Mucosa of rectum (tissue), 2 donors: Measurements from ENCODE around the gene PPRC1.
A peak's percentile ranks its signal among the peaks of the same experiment; 100 is the strongest.

Experiments
- H3K27ac ChIP-seq, 2 donors: one replicate each; pipeline ENCODE4 v1.7.0; 2013; ENCODE audit warnings: inconsistent platforms in 2 of 2, low read depth in 2 of 2, low read length in 2 of 2
- H3K27me3 ChIP-seq, 2 donors: one replicate each; pipeline ENCODE4 v1.7.0; 2013; ENCODE audit warnings: low read length in 2 of 2; ENCODE audit not compliant: control insufficient read depth in 2 of 2, insufficient read depth in 2 of 2
- H3K36me3 ChIP-seq, 2 donors: one replicate each; pipeline ENCODE4 v1.7.0; 2013; ENCODE audit warnings: low read length in 2 of 2; ENCODE audit not compliant: control insufficient read depth in 2 of 2, insufficient read depth in 2 of 2
- H3K4me1 ChIP-seq, 2 donors: one replicate each; pipeline ENCODE4 v1.7.0; 2013; ENCODE audit warnings: low read length in 2 of 2, mild to moderate bottlenecking in 1 of 2; ENCODE audit not compliant: control insufficient read depth in 2 of 2, insufficient read depth in 2 of 2
- H3K4me3 ChIP-seq, 2 donors: one replicate each; pipeline ENCODE4 v1.7.0; 2013; ENCODE audit warnings: low read length in 2 of 2
- H3K9ac ChIP-seq, 2 donors: one replicate each; pipeline ENCODE4 v1.7.0; 2013; ENCODE audit warnings: low read length in 2 of 2, low read depth in 1 of 2, mild to moderate bottlenecking in 1 of 2
- H3K9me3 ChIP-seq, 2 donors: one replicate each; pipeline ENCODE4 v1.7.0; 2013; ENCODE audit warnings: low read length in 2 of 2; ENCODE audit not compliant: control insufficient read depth in 2 of 2
- donor health status: healthy.
- donor health status: Normal muscosa, but diverticular disease.

PPRC1 gene

DNA sequence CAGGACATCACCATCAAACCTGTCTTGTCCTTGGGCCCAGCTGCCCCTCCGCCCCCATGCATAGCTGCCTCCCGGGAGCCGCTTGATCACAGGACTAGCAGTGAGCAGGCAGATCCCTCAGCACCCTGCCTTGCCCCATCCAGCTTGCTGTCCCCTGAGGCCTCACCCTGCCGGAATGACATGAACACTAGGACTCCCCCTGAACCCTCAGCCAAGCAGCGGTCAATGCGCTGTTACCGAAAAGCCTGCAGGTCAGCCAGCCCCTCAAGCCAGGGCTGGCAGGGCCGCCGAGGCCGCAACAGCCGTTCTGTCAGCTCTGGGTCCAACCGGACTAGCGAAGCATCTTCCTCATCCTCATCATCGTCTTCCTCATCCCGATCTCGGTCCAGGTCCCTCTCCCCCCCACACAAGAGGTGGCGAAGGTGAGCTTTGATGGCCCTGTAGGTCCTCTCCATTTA is 14.2 kb downstream of the PPRC1 start:
- Histone ChIP-seq H3K27ac (no peak overlapping the region), H3K27me3 (no peaks in the 10 kb centered on the region), H3K9ac (no peak overlapping the region), H3K9me3 (no peaks in the 10 kb centered on the region), H3K36me3 (peaks cover 44 to 49% of the 10 kb centered on the region in 2 donors), H3K4me3 (no peak overlapping the region), H3K4me1 (peaks cover 0 to 3% of the 10 kb centered on the region in 2 donors)

GRCh38 chr10:102147561-102147960 is 14.7 kb downstream of the PPRC1 start:
- Histone ChIP-seq H3K4me3 (no peak overlapping the region), H3K36me3 (peaks cover 44 to 49% of the 10 kb centered on the region in 2 donors), H3K9ac (no peak overlapping the region), H3K27ac (no peak overlapping the region), H3K4me1 (peaks cover 0 to 4% of the 10 kb centered on the region in 2 donors), H3K9me3 (no peaks in the 10 kb centered on the region), H3K27me3 (no peaks in the 10 kb centered on the region)

DNA sequence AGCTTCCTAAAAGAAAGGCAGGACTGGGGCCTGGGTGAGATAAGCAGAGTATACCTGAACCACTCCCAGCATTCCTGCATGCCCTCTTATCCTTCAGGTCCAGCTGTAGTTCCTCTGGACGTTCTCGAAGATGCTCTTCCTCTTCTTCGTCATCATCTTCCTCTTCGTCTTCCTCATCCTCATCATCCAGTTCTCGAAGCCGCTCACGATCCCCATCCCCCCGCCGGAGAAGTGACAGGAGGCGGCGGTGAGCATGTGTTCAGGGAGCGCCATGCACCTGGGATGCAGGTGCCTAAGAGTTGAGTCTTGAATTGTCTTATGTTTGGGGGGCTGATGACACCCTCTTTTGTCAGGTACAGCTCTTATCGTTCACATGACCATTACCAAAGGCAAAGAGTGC is 15.4 kb downstream of the PPRC1 start:
- H3K9me3 ChIP-seq, result no peaks in the 10 kb centered on the region
- H3K27ac ChIP-seq, result no peak overlapping the region
- H3K4me1 ChIP-seq, result peaks cover 6 to 11% of the 10 kb centered on the region in 2 donors
- no peak overlapping the region for H3K9ac ChIP-seq
- peaks cover 40 to 46% of the 10 kb centered on the region in 2 donors for H3K36me3 ChIP-seq
- no peak overlapping the region for H3K4me3 ChIP-seq
- no peaks in the 10 kb centered on the region for H3K27me3 ChIP-seq

DNA sequence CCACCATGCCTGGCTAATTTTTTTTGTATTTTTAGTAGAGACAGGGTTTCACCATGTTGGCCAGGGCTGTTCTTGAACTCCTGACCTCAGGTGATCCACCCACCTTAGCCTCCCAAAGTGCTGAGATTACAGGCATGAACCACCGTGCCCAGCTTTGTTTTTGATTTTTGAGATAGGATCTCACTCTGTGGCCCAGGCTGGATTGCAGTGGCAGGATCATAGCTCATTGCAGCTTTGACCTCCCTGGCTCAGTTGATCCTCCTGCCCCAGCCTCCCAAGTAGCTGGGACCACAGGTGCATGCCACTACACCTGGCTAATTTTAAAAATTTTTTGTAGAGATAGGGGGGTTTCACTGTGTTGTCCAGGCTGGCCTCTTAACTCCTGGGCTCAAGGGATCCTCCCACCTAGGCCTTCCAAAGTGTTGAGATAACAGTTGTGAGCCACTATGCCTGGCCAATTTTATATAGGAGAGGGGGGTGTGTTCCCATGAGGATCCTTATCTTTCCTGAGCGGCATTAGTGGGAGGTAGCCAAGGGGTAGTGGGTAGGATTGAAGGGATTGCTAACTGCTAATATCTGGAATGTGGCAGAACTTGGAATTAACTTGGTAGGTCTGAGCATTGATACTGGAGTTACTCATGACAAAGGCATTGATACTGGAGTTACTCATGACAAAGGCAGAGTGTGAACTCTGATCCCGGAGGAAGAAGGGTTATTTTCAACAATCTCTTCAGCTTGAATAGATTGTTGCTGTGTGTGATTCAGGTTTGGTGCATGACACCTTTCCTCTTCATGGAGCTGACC is 18.3 kb downstream of the PPRC1 start:
- Histone ChIP-seq H3K27ac (peak overlapping the region; percentile 72 to 92), H3K9me3 (no peaks in the 10 kb centered on the region), H3K9ac (peak overlapping the region; percentile 75 to 76), H3K36me3 (peaks cover 22 to 35% of the 10 kb centered on the region in 2 donors), H3K4me1 (peaks cover 9 to 13% of the 10 kb centered on the region in 2 donors), H3K27me3 (no peaks in the 10 kb centered on the region), H3K4me3 (peak overlapping the region; percentile 92 to 97)

DNA sequence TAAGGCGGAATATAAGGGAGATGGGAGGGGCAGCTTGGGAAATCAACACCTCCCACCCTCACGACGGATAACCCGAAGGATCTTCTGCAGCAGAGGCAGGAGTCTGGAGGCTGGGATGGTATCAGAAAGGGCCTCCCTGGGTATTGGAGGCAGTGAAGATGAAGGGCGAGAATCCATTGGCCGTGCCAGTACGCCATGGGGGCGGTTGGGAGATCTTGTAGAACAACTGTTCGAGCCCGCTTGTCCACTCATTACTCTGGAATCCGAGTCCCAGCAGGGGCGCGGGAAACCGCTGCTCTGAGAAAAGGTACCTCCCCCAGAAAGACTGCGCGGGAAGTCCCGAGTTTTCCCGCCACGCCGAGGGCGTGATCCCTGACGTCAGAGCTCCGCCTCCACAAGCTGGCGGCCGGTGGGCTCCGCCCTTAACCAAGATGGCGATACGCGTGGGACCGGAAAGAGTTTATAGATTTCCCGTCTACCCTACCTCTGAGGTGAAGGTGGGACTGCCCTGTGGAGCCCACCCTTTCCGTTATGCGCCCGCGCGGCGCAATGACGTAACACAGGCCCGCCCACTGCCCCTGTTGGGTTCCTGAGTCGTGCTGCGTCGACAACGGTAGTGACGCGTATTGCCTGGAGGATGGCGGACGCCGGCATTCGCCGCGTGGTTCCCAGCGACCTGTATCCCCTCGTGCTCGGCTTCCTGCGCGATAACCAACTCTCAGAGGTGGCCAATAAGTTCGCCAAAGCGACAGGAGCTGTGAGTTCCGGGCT is 19.1 kb downstream of the PPRC1 start, which contains the start of gene NOLC1:
NOLC1 (plus strand) TSS at position 616 of the 771 bp plus-strand sequence; CDS start at position 638, 22 bp downstream.
- no peaks in the 10 kb centered on the region for H3K27me3 ChIP-seq
- peak within 1 kb of the TSS; percentile 75 to 76 for H3K9ac ChIP-seq
- H3K27ac ChIP-seq, result peak within 1 kb of the TSS; percentile 72 to 92
- peak within 1 kb of the TSS; percentile 92 to 97 for H3K4me3 ChIP-seq
- H3K36me3 ChIP-seq, result peaks cover 20 to 35% of the 10 kb centered on the region in 2 donors
- no peaks in the 10 kb centered on the region for H3K9me3 ChIP-seq
- peaks cover 9 to 13% of the 10 kb centered on the region in 2 donors for H3K4me1 ChIP-seq

DNA sequence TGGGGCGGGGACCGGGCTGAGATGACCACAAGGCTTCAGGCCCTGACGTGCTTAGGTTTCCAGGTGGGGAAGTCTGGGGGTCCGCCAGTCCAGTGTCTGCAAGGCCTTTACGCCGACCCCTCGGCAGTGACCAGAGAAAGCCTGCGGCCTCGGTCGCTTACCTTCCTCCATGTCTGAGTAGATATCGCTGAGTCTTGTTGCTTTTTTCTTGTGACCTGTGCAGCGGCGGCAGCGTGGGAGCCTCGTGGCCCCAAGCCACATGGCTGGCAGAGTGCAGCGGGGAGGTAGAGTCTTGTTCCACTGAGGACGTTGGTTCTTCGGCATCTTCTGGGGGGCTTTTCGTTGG is 19.7 kb downstream of the PPRC1 start:
- peak overlapping the region; percentile 72 to 92 for H3K27ac ChIP-seq
- H3K36me3 ChIP-seq, result peaks cover 20 to 36% of the 10 kb centered on the region in 2 donors
- peaks cover 9 to 13% of the 10 kb centered on the region in 2 donors for H3K4me1 ChIP-seq
- H3K4me3 ChIP-seq, result peak overlapping the region; percentile 92 to 97
- H3K9me3 ChIP-seq, result no peaks in the 10 kb centered on the region
- H3K27me3 ChIP-seq, result no peaks in the 10 kb centered on the region
- H3K9ac ChIP-seq, result peak overlapping the region; percentile 74 to 76

- Histone ChIP-seq H3K9ac (peak overlapping the region; percentile 74 to 76), H3K27me3 (no peaks in the 10 kb centered on the region), H3K4me3 (peak overlapping the region; percentile 92 to 97), H3K27ac (no peak overlapping the region), H3K9me3 (no peaks in the 10 kb centered on the region), H3K4me1 (peaks cover 9 to 13% of the 10 kb centered on the region in 2 donors), H3K36me3 (peaks cover 22 to 37% of the 10 kb centered on the region in 2 donors)
Measured at GRCh38 chr10:102153093-102153620, 20.3 kb downstream of the PPRC1 start.

DNA sequence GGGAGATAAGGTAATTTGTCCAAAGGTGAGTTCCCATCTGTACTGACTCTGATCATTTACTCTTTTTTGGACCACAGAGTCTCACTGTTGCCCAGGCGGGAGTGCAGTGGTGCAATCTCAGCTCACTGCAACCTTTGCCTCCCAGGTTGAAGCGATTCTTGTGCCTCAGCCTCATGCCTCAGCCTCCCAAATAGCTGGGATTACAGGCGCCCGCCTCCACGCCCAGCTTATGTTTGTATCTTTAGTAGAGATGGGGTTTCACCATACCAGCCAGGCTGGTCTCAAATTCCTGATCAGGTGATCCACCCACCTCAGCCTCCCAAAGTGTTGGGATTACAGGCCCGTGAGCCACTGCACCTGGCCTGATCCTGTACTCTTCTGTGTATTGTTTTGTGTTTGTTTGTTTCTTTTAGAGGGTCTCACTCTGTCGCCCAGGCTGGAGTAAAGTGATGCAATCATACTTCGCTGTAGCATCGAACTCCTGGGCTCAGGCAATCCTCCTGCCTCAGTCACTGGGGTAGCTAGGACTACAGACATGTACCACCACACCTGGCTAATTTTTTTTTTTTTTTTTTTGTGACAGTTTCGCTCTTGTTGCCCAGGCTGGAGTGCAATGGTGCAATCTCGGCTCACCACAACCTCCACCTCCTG is 21.8 kb downstream of the PPRC1 start:
- no peak overlapping the region for H3K27ac ChIP-seq
- no peaks in the 10 kb centered on the region for H3K9me3 ChIP-seq
- H3K4me3 ChIP-seq, result no peak overlapping the region
- H3K36me3 ChIP-seq, result peaks cover 26 to 36% of the 10 kb centered on the region in 2 donors
- no peak overlapping the region for H3K9ac ChIP-seq
- peaks cover 9 to 13% of the 10 kb centered on the region in 2 donors for H3K4me1 ChIP-seq
- H3K27me3 ChIP-seq, result no peaks in the 10 kb centered on the region

DNA sequence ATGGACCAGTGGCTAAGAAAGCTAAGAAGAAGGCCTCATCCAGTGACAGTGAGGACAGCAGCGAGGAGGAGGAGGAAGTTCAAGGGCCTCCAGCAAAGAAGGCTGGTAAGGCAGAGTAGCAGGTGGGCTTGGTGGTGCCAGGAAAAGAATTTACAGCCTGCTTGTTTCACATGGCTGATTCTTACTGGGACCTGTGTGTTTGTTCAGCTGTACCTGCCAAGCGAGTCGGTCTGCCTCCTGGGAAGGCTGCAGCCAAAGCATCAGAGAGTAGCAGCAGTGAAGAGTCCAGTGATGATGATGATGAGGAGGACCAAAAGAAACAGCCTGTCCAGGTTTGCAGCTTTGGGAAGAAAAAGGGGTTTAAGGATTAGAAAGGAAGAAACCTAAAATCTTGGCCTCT is 24.4 kb downstream of the PPRC1 start:
- H3K27me3 ChIP-seq, result no peaks in the 10 kb centered on the region
- no peak overlapping the region for H3K9ac ChIP-seq
- H3K27ac ChIP-seq, result no peak overlapping the region
- no peaks in the 10 kb centered on the region for H3K9me3 ChIP-seq
- peaks cover 9 to 10% of the 10 kb centered on the region in 2 donors for H3K4me1 ChIP-seq
- peaks cover 52 to 54% of the 10 kb centered on the region in 2 donors for H3K36me3 ChIP-seq
- no peak overlapping the region for H3K4me3 ChIP-seq
